ENCODE results near the gene PLAU. TPM values are rescaled to one million over a fixed set of nuclear protein-coding genes. Genes with fewer than 3 reads are reported as not detected.
"Not testable (repeated sequence)": the region's sequence is repeated elsewhere in the genome, so short reads cannot be mapped to it uniquely, and the experiment has no call there.

The PLAU gene
- total RNA-seq, 1 experiment from 2014 or later: 0.15 TPM

- no peak for DNase-seq (ENCODE audit: low spot score)
These were observed 11.3 kb downstream of the PLAU start for GRCh38 chr10:73922007-73922863.

GRCh38 chr10:73922864-73923133 is 11.9 kb downstream of the PLAU start:
- no peak for DNase-seq (ENCODE audit: low spot score)

GRCh38 chr10:73923935-73924598 is 13.1 kb downstream of the PLAU start:
- DNase-seq (ENCODE audit: low spot score): no peak

- no peak for DNase-seq (ENCODE audit: low spot score)
These were observed 14.0 kb downstream of the PLAU start for GRCh38 chr10:73924935-73925334.

GRCh38 chr10:73925539-73925938 is 14.6 kb downstream of the PLAU start:
- DNase-seq (ENCODE audit: low spot score): no peak

- no peak for DNase-seq (ENCODE audit: low spot score)
These were observed 15.3 kb downstream of the PLAU start for GRCh38 chr10:73926152-73926764.

GRCh38 chr10:73930630-73931327 is 19.8 kb downstream of the PLAU start:
- not testable (repeated sequence) for DNase-seq (ENCODE audit: low spot score)

- DNase-seq (ENCODE audit: low spot score): peak; percentile 81
These were observed 21.1 kb downstream of the PLAU start for GRCh38 chr10:73931767-73932619.

- DNase-seq (ENCODE audit: low spot score): no peak
These were observed 21.7 kb downstream of the PLAU start for GRCh38 chr10:73932620-73933112.

- no peak for DNase-seq (ENCODE audit: low spot score)
These were observed 23.1 kb downstream of the PLAU start for GRCh38 chr10:73934074-73934473.

GRCh38 chr10:73935895-73936294 is 25.0 kb downstream of the PLAU start:
- no peak for DNase-seq (ENCODE audit: low spot score)

- DNase-seq (ENCODE audit: low spot score): no peak
These were observed 26.6 kb downstream of the PLAU start for GRCh38 chr10:73937333-73938043.

- peak; percentile 73 for DNase-seq (ENCODE audit: low spot score)
These were observed 29.8 kb downstream of the PLAU start for GRCh38 chr10:73940634-73941221.

- DNase-seq (ENCODE audit: low spot score): no peak
These were observed 30.4 kb downstream of the PLAU start for GRCh38 chr10:73941300-73941699.

GRCh38 chr10:73944356-73945100 is 33.6 kb downstream of the PLAU start:
- DNase-seq (ENCODE audit: low spot score): no peak

- DNase-seq (ENCODE audit: low spot score): no peak
These were observed 35.6 kb downstream of the PLAU start for GRCh38 chr10:73946253-73947145.

- DNase-seq (ENCODE audit: low spot score): no peak
These were observed 38.2 kb downstream of the PLAU start for GRCh38 chr10:73948947-73949633.

Measured in HT-29 (cell line).